HCT116 (cell line): ENCODE data around the gene ZNF501. TPM values are rescaled to one million over a fixed set of nuclear protein-coding genes. Genes with fewer than 3 reads are reported as not detected.

Experiments
- ATAC-seq: fragments of 200-7000 bp; cut with Tn5 transposase; 2 replicates; pipeline ENCODE4 v1.9.1; 2020; ENCODE audit warnings: mild to moderate bottlenecking, moderate library complexity
- Bru-seq: library from RNA; stranded (reverse); fragments of 400-500 nt; gene quantifications from one replicate; lab custom pipeline; 2021; lab: Mats Ljungman, UMichigan
- BruChase-seq, 2 experiments: library from RNA; stranded (reverse); fragments of 400-500 nt; gene quantifications; one replicate each; lab custom pipeline; 2021; lab: Mats Ljungman, UMichigan
- BruUV-seq: library from RNA; stranded (reverse); fragments of 400-500 nt; replicated peaks from 2 replicates; lab custom pipeline; 2021; lab: Mats Ljungman, UMichigan
- CTCF ChIA-PET: fragments of 300-600 bp; sonication (Branson Sonifier 250); formaldehyde crosslinking; loops from one replicate; lab custom pipeline; 2021; ENCODE audit warnings: antibody characterized with exemption; lab: Charles Lee
- POLR2A ChIA-PET: fragments of 300-600, 350-600 bp; sonication (Branson Sonifier 250); formaldehyde crosslinking; loops from one replicate; lab custom pipeline; 2021; ENCODE audit warnings: antibody characterized with exemption; lab: Charles Lee
- RAD21 ChIA-PET, 2 experiments: fragments of 300-600 bp; sonication (Branson Sonifier 250); formaldehyde crosslinking; loops; one replicate each; lab custom pipeline; 2023; ENCODE audit warnings: low total read pairs in 2 of 2; ENCODE audit not compliant: uncharacterized antibody in 2 of 2, unreplicated experiment in 2 of 2, low non-redundant PET in 1 of 2; lab: Charles Lee
- DNase-seq: peaks from one replicate; pipeline ENCODE4 v3.0.0-alpha.2; 2010; ENCODE audit warnings: low read depth, low spot score
- H2AFZ ChIP-seq: fragments of 200-600 bp; shearing (Covaris generic), sonication (generic); 2 replicates; pipeline ENCODE4 v1.6.1; 2017; ENCODE audit warnings: low read depth, mixed run types, mixed read lengths, antibody characterized with exemption, low read length; ENCODE audit not compliant: poor library complexity, severe bottlenecking
- H3K27ac ChIP-seq: 2 replicates; pipeline ENCODE4 v1.5.1; 2012; ENCODE audit warnings: low read depth, low read length
- H3K27me3 ChIP-seq: fragments of 200-600 bp; sonication (generic); 2 replicates; pipeline ENCODE4 v1.6.1; 2016; ENCODE audit warnings: mixed run types, low read length, mixed read lengths; ENCODE audit not compliant: insufficient read depth
- H3K36me3 ChIP-seq, 2 experiments: fragments of 200-500 bp in 1 of 2; fragments of 200-600 bp in 1 of 2; sonication (Bioruptor generic) in 1 of 2; sonication (generic) in 1 of 2; 2 replicates each; pipeline versions ENCODE4 v1.5.1 to v1.6.1; 2014 to 2016; ENCODE audit warnings: low read length in 2 of 2, inconsistent platforms in 1 of 2, mixed read lengths in 1 of 2, mixed run types in 1 of 2; ENCODE audit not compliant: insufficient read depth in 2 of 2, control insufficient read depth in 1 of 2
- H3K4me1 ChIP-seq, 2 experiments: fragments of 200-600 bp in 1 of 2; sonication (generic) in 1 of 2; 2 replicates each; pipeline versions ENCODE4 v1.5.1 to v1.6.1; 2012 to 2017; ENCODE audit warnings: low read length in 2 of 2, inconsistent platforms in 1 of 2, mild to moderate bottlenecking in 1 of 2, mixed read lengths in 1 of 2, mixed run types in 1 of 2, moderate library complexity in 1 of 2; ENCODE audit not compliant: insufficient read depth in 2 of 2, control insufficient read depth in 1 of 2
- H3K4me2 ChIP-seq: fragments of 200-600 bp; sonication (generic); 2 replicates; pipeline ENCODE4 v1.6.1; 2017; ENCODE audit warnings: mixed run types, low read length, mixed read lengths
- H3K4me3 ChIP-seq, 2 experiments: fragments of 200-600 bp in 1 of 2; sonication (generic) in 1 of 2; replicated peaks in 1 of 2; 2 replicates each; pipeline ENCODE4 v1.5.1; 2011 to 2016; ENCODE audit warnings: low read length in 2 of 2, control low read depth in 1 of 2, low read depth in 1 of 2, mild to moderate bottlenecking in 1 of 2, mixed read lengths in 1 of 2, mixed run types in 1 of 2
- H3K79me2 ChIP-seq: fragments of 200-600 bp; sonication (generic); 2 replicates; pipeline ENCODE4 v1.6.1; 2017; ENCODE audit warnings: mild to moderate bottlenecking, mixed run types, low read length, moderate library complexity, mixed read lengths; ENCODE audit not compliant: insufficient read depth
- H3K9ac ChIP-seq: fragments of 200-600 bp; sonication (generic); 2 replicates; pipeline ENCODE4 v1.6.1; 2016; ENCODE audit warnings: low read length, mixed read lengths
- H3K9me2 ChIP-seq: fragments of 200-600 bp; sonication (generic), shearing (Covaris generic); 2 replicates; pipeline ENCODE4 v1.6.1; 2017; ENCODE audit warnings: mixed run types, mild to moderate bottlenecking, moderate library complexity; ENCODE audit not compliant: insufficient read depth
- H3K9me3 ChIP-seq, 2 experiments: fragments of 200-500 bp in 1 of 2; fragments of 200-600 bp in 1 of 2; sonication (Bioruptor generic) in 1 of 2; sonication (generic) in 1 of 2; 2 replicates each; pipeline ENCODE4 v1.6.1; 2014 to 2017; ENCODE audit warnings: low read length in 2 of 2, mixed read lengths in 2 of 2, inconsistent platforms in 1 of 2, low read depth in 1 of 2, mild to moderate bottlenecking in 1 of 2, mixed run types in 1 of 2, moderate library complexity in 1 of 2; ENCODE audit not compliant: control insufficient read depth in 1 of 2, insufficient read depth in 1 of 2
- H4K20me1 ChIP-seq: fragments of 200-600 bp; sonication (generic), shearing (Covaris generic); 2 replicates; pipeline ENCODE4 v1.6.1; 2017; ENCODE audit warnings: mixed run types, mild to moderate bottlenecking, moderate library complexity; ENCODE audit not compliant: insufficient read depth
- ATF3 ChIP-seq: IDR thresholded peaks from 2 replicates; pipeline ENCODE4 v1.6.1; 2012
- CBX3 ChIP-seq: IDR thresholded peaks from 2 replicates; pipeline ENCODE4 v1.6.1; 2012; ENCODE audit warnings: low read depth
- CEBPB ChIP-seq: IDR thresholded peaks from 2 replicates; pipeline ENCODE4 v1.6.1; 2012; ENCODE audit warnings: low read depth
- CTCF ChIP-seq, 3 experiments: fragments of 200-600 bp in 1 of 3; sonication (generic) in 1 of 3; IDR thresholded peaks in 2 of 3; conservative IDR thresholded peaks in 1 of 3; 2 replicates each; pipeline ENCODE4 v1.5.1; 2012 to 2017; ENCODE audit warnings: low read depth in 2 of 3, low read length in 2 of 3, antibody characterized with exemption in 1 of 3, borderline replicate concordance in 1 of 3, control low read depth in 1 of 3, mild to moderate bottlenecking in 1 of 3, mixed read lengths in 1 of 3, mixed run types in 1 of 3, moderate library complexity in 1 of 3; ENCODE audit not compliant: insufficient read depth in 1 of 3
- EGR1 ChIP-seq: IDR thresholded peaks from 2 replicates; pipeline ENCODE4 v1.6.1; 2012; ENCODE audit warnings: low read depth
- ELF1 ChIP-seq: IDR thresholded peaks from 2 replicates; pipeline ENCODE4 v1.6.1; 2012; ENCODE audit warnings: low read depth, borderline replicate concordance
- EZH2 ChIP-seq: fragments of 200-600 bp; sonication (generic); IDR thresholded peaks from 2 replicates; pipeline ENCODE4 v1.6.1; 2017; ENCODE audit warnings: antibody characterized with exemption, mixed run types
- FOSL1 ChIP-seq: IDR thresholded peaks from 2 replicates; pipeline ENCODE4 v1.6.1; 2012; ENCODE audit warnings: low read depth
- MAX ChIP-seq: IDR thresholded peaks from 2 replicates; pipeline ENCODE4 v1.6.1; 2012
- POLR2A ChIP-seq: IDR thresholded peaks from 2 replicates; pipeline ENCODE4 v1.7.0; 2011; ENCODE audit warnings: borderline replicate concordance; ENCODE audit not compliant: insufficient read depth, insufficient read length; ENCODE audit errors: extremely low read depth
- POLR2AphosphoS5 ChIP-seq: IDR thresholded peaks from 2 replicates; pipeline ENCODE4 v1.6.1; 2011; ENCODE audit warnings: mild to moderate bottlenecking, low read depth, low read length, moderate library complexity
- RAD21 ChIP-seq: IDR thresholded peaks from 2 replicates; pipeline ENCODE4 v1.6.1; 2012; ENCODE audit warnings: low read depth, mild to moderate bottlenecking
- SP1 ChIP-seq: IDR thresholded peaks from 2 replicates; pipeline ENCODE4 v1.6.1; 2012; ENCODE audit warnings: low read depth
- SRF ChIP-seq: IDR thresholded peaks from 2 replicates; pipeline ENCODE4 v1.6.1; 2012; ENCODE audit warnings: low read depth
- TCF7L2 ChIP-seq: IDR thresholded peaks from 2 replicates; pipeline ENCODE4 v1.7.0; 2011; ENCODE audit warnings: borderline replicate concordance, inconsistent platforms; ENCODE audit not compliant: insufficient read depth, insufficient read length; ENCODE audit errors: extremely low read depth
- YY1 ChIP-seq: IDR thresholded peaks from 2 replicates; pipeline ENCODE4 v1.6.1; 2011; ENCODE audit warnings: low read length, low read depth, moderate library complexity, mild to moderate bottlenecking; ENCODE audit not compliant: insufficient replicate concordance; ENCODE audit errors: extremely low read depth
- ZBTB33 ChIP-seq: IDR thresholded peaks from 2 replicates; pipeline ENCODE4 v1.6.1; 2011; ENCODE audit warnings: mild to moderate bottlenecking, low read length, moderate library complexity; ENCODE audit not compliant: insufficient replicate concordance; ENCODE audit errors: extremely low read depth
- ZFX ChIP-seq: fragments of 450-650 bp; IDR thresholded peaks from 2 replicates; pipeline ENCODE4 v1.6.1; 2017
- ZNF274 ChIP-seq: fragments of 200-500 bp; sonication (Bioruptor generic); IDR thresholded peaks from 2 replicates; pipeline ENCODE4 v1.6.1; 2014; ENCODE audit warnings: mild to moderate bottlenecking, low read depth, low read length, inconsistent platforms
- intact Hi-C: fragments of 100-400 bp; cut with micrococcal nuclease; formaldehyde crosslinking; loops from 2 replicates; pipeline ENCODE4 v1.10.0; 2022
- long read RNA-seq: library from polyadenylated mRNA; unstranded; transcript quantifications from one replicate; pipeline ENCODE4 v2.0.0, GENCODE V29; 2021; ENCODE audit not compliant: unreplicated experiment
- polyA plus RNA-seq: library from polyadenylated mRNA; unstranded; fragments of >200 nt; gene quantifications from 2 replicates; pipeline ENCODE4 v1.2.1, GENCODE V29; 2012; ENCODE audit warnings: missing spikeins
- total RNA-seq: library from RNA; stranded (reverse); gene quantifications from one replicate; pipeline ENCODE4 v1.2.1, GENCODE V29; 2021; ENCODE audit not compliant: unreplicated experiment
- TF ChIP-seq, protein P1 (sequence below): IDR thresholded peaks from 2 replicates; pipeline ENCODE4 v1.6.1; 2012; ENCODE audit warnings: low read depth

Gene ZNF501
- total RNA-seq (0.12 TPM), Bru-seq, nascent RNA (percentile 19 among the genes with signal in this experiment), BruChase-seq, experiment 1, labeled RNA remaining after a 6-hour chase (percentile 34 among the genes with signal in this experiment), BruChase-seq, experiment 2, labeled RNA remaining after a 2-hour chase (percentile 31 among the genes with signal in this experiment)
- polyA plus RNA-seq: not detected in 2 replicates
- long read RNA-seq: 0 reads

DNA sequence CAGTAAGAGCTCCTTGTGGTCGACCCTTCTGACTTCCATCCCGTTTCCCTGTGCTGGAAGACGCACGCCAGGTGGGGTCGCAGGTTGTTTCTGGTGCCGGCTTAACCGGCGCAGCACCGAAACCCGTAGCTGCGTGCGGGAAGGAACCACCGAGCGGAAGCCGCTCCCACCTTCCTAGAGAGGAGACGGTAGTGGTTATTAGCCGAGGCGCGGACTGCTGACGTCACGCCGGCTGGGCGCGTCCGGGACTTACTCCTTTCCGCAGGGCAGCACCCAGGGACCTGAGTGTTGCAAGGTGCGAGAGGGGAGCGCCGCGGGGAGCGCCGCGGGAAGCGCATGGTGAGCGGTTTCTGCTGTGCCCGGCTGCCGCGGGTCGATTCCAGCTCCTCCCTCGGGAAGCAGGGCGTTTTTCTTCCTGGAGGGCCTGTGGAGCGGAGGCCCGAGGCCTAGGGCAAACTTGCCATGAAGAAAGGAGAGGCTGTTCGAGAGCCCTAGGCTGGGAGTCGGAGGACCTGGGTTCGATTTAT, at the start of gene ZNF501:
Gene ZNF501 (plus strand): TSS at position 252 of the 527 bp plus-strand sequence. CDS start 4,787 bp downstream, outside the sequence.
- POLR2A ChIA-PET: no interaction called here
- Histone ChIP-seq H3K27me3 (no peaks in the 10 kb centered on the region), H3K9me2 (no peaks in the 10 kb centered on the region), H4K20me1 (no peaks in the 10 kb centered on the region), H3K4me2 (no peak within 1 kb of the TSS), H3K9me3 (peaks cover 13 to 41% of the 10 kb centered on the region in 2 experiments; a peak in 3 of 4 replicates), H3K36me3 (no peaks in the 10 kb centered on the region), H3K4me1 (no peaks in the 10 kb centered on the region), H2AFZ (no peak within 1 kb of the TSS), H3K27ac (no peak within 1 kb of the TSS), H3K79me2 (no peaks in the 10 kb centered on the region), H3K9ac (no peak within 1 kb of the TSS), H3K4me3 (no peak within 1 kb of the TSS)
- BruUV-seq: no TSS peak
- CTCF ChIA-PET: no interaction called here
- DNase-seq (no peak), ATAC-seq (no peak)
- intact Hi-C loops: no loop called here
- TF ChIP-seq, protein P1, sequence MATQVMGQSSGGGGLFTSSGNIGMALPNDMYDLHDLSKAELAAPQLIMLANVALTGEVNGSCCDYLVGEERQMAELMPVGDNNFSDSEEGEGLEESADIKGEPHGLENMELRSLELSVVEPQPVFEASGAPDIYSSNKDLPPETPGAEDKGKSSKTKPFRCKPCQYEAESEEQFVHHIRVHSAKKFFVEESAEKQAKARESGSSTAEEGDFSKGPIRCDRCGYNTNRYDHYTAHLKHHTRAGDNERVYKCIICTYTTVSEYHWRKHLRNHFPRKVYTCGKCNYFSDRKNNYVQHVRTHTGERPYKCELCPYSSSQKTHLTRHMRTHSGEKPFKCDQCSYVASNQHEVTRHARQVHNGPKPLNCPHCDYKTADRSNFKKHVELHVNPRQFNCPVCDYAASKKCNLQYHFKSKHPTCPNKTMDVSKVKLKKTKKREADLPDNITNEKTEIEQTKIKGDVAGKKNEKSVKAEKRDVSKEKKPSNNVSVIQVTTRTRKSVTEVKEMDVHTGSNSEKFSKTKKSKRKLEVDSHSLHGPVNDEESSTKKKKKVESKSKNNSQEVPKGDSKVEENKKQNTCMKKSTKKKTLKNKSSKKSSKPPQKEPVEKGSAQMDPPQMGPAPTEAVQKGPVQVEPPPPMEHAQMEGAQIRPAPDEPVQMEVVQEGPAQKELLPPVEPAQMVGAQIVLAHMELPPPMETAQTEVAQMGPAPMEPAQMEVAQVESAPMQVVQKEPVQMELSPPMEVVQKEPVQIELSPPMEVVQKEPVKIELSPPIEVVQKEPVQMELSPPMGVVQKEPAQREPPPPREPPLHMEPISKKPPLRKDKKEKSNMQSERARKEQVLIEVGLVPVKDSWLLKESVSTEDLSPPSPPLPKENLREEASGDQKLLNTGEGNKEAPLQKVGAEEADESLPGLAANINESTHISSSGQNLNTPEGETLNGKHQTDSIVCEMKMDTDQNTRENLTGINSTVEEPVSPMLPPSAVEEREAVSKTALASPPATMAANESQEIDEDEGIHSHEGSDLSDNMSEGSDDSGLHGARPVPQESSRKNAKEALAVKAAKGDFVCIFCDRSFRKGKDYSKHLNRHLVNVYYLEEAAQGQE: no peak
- TF ChIP-seq MAX (no peak), ELF1 (no peak), EGR1 (no peak), TCF7L2 (no peak), ZNF274 (no peak), ZBTB33 (no peak), POLR2AphosphoS5 (no peak), YY1 (no peak), RAD21 (no peak), EZH2 (no peak), SRF (no peak), ATF3 (no peak), CBX3 (no peak), ZFX (no peak), POLR2A (no peak), CTCF (IDR thresholded peaks at IDR 0.05 in 2 of 3, conservative IDR thresholded peaks at IDR 0.05 in 1 of 3; ENCODE audit: borderline replicate concordance in 1 of 3, insufficient read depth in 1 of 3, low read depth in 2 of 3, low read length in 2 of 3) (no peak), FOSL1 (no peak), CEBPB (no peak), SP1 (no peak)
- RAD21 ChIA-PET: no interaction called here
